CD14-positive monocyte (primary cell): Measurements from ENCODE around the gene ARHGAP44. TPM values are rescaled to one million over a fixed set of nuclear protein-coding genes. Genes with fewer than 3 reads are reported as not detected.

Source experiments
- DNase-seq, 3 donors: peaks; one replicate each; pipeline ENCODE4 v3.0.0-alpha.2; 2011 to 2022
- H2AFZ ChIP-seq: 2 replicates; pipeline ENCODE4 v1.6.0; 2012; ENCODE audit warnings: mild to moderate bottlenecking, low read depth, low read length, inconsistent platforms; ENCODE audit not compliant: insufficient read depth, poor library complexity, severe bottlenecking
- H3K27ac ChIP-seq, 2 donors: 1 replicate in 1 of 2; 2 replicates in 1 of 2; pipeline ENCODE4 v1.5.1; 2012 to 2013; ENCODE audit warnings: low read length in 2 of 2, control low read depth in 1 of 2, inconsistent platforms in 1 of 2, low read depth in 1 of 2, mild to moderate bottlenecking in 1 of 2
- H3K27me3 ChIP-seq, 2 donors: one replicate each; pipeline versions ENCODE4 v1.6.0 to v1.6.1; 2011 to 2013; ENCODE audit warnings: low read length in 2 of 2; ENCODE audit not compliant: control insufficient read depth in 2 of 2, insufficient read depth in 2 of 2
- H3K36me3 ChIP-seq, 2 donors: replicated peaks in 1 of 2; 1 replicate in 1 of 2; 2 replicates in 1 of 2; pipeline versions ENCODE4 v1.5.1 to v1.6.1; 2012 to 2013; ENCODE audit warnings: low read length in 2 of 2, control low read depth in 1 of 2, inconsistent platforms in 1 of 2, mild to moderate bottlenecking in 1 of 2; ENCODE audit not compliant: insufficient read depth in 2 of 2, control insufficient read depth in 1 of 2
- H3K4me1 ChIP-seq, 2 donors: 1 replicate in 1 of 2; 2 replicates in 1 of 2; pipeline versions ENCODE4 v1.5.1 to v1.6.1; 2012 to 2013; ENCODE audit warnings: low read length in 2 of 2, control low read depth in 1 of 2, inconsistent platforms in 1 of 2, mild to moderate bottlenecking in 1 of 2, moderate library complexity in 1 of 2; ENCODE audit not compliant: insufficient read depth in 2 of 2, control insufficient read depth in 1 of 2
- H3K4me2 ChIP-seq: replicated peaks from 2 replicates; pipeline ENCODE3; 2012; ENCODE audit warnings: low read length, moderate library complexity, mild to moderate bottlenecking; ENCODE audit not compliant: poor library complexity, severe bottlenecking; ENCODE audit errors: extremely low read depth
- H3K4me3 ChIP-seq, 3 experiments: fragments of 200-600 bp in 1 of 3; sonication (generic) in 1 of 3; replicated peaks in 1 of 3; 1 replicate in 2 of 3; 2 replicates in 1 of 3; pipeline ENCODE4 v1.5.1; 2011 to 2013; ENCODE audit warnings: low read length in 3 of 3, mild to moderate bottlenecking in 3 of 3, control low read depth in 2 of 3, low read depth in 2 of 3, inconsistent platforms in 1 of 3, moderate library complexity in 1 of 3
- H3K79me2 ChIP-seq: 2 replicates; pipeline ENCODE4 v1.6.0; 2012; ENCODE audit warnings: mild to moderate bottlenecking, control low read depth, inconsistent platforms, low read length, moderate library complexity; ENCODE audit not compliant: insufficient read depth
- H3K9ac ChIP-seq: 2 replicates; pipeline ENCODE4 v1.6.0; 2017; ENCODE audit warnings: low read length, mild to moderate bottlenecking; ENCODE audit not compliant: insufficient read depth, poor library complexity, severe bottlenecking
- H3K9me3 ChIP-seq, 2 donors: replicated peaks in 1 of 2; 1 replicate in 1 of 2; 2 replicates in 1 of 2; pipeline versions ENCODE4 v1.5.1 to v1.6.1; 2012 to 2013; ENCODE audit warnings: low read length in 2 of 2, control low read depth in 1 of 2; ENCODE audit not compliant: control insufficient read depth in 1 of 2, insufficient read depth in 1 of 2
- H4K20me1 ChIP-seq: 2 replicates; pipeline ENCODE4 v1.6.0; 2012; ENCODE audit warnings: mild to moderate bottlenecking, low read length, control low read depth, moderate library complexity; ENCODE audit not compliant: insufficient read depth
- H3K27ac Mint-ChIP-seq, 7 donors: one replicate each; pipeline ENCODE4 v1.8.0; 2020; ENCODE audit warnings: mild to moderate bottlenecking in 7 of 7, mixed read lengths in 7 of 7, moderate library complexity in 6 of 7, inconsistent platforms in 2 of 7
- H3K27me3 Mint-ChIP-seq, 3 donors: one replicate each; pipeline ENCODE4 v1.8.0; 2021 to 2022; ENCODE audit warnings: low read depth in 3 of 3, mild to moderate bottlenecking in 3 of 3, mixed read lengths in 3 of 3, moderate library complexity in 3 of 3, inconsistent platforms in 1 of 3
- H3K36me3 Mint-ChIP-seq, 2 donors: one replicate each; pipeline ENCODE4 v1.8.0; 2020; ENCODE audit warnings: mixed read lengths in 2 of 2, inconsistent platforms in 1 of 2, mild to moderate bottlenecking in 1 of 2
- H3K4me1 Mint-ChIP-seq: one replicate; pipeline ENCODE4 v1.8.0; 2020; ENCODE audit warnings: mild to moderate bottlenecking, mixed read lengths
- H3K4me3 Mint-ChIP-seq, 2 donors: one replicate each; pipeline ENCODE4 v1.8.0; 2020; ENCODE audit warnings: mild to moderate bottlenecking in 2 of 2, mixed read lengths in 2 of 2, moderate library complexity in 1 of 2
- H3K9me3 Mint-ChIP-seq, 7 donors: one replicate each; pipeline ENCODE4 v1.8.0; 2020 to 2022; ENCODE audit warnings: mixed read lengths in 7 of 7, mild to moderate bottlenecking in 6 of 7, moderate library complexity in 6 of 7, inconsistent platforms in 2 of 7
- CTCF ChIP-seq: fragments of 200-600 bp; IDR thresholded peaks from one replicate; pipeline ENCODE4 v1.8.0; 2022; ENCODE audit warnings: antibody characterized with exemption, mild to moderate bottlenecking
- WGBS: methylation state at CpG from one replicate; pipeline ENCODE4 v1.1.5; 2013; ENCODE audit warnings: missing lambda C conversion rate; ENCODE audit not compliant: insufficient coverage; 5-methylcytosine and 5-hydroxymethylcytosine counted together
- intact Hi-C, 2 donors: fragments of 100-400 bp; cut with micrococcal nuclease; formaldehyde crosslinking; loops; one replicate each; pipeline versions ENCODE4 v1.15.0 to v1.15.1; 2023
- polyA plus RNA-seq, 3 donors: library from polyadenylated mRNA; depleted of rRNA in 1 of 3; unstranded in 2 of 3; stranded (reverse) in 1 of 3; fragments of 300-500 nt in 2 of 3; fragments of >200 nt in 1 of 3; fragmentation: Illumina TruSeq in 2 of 3; gene quantifications; 1 replicate in 2 of 3; 2 replicates in 1 of 3; pipeline ENCODE4 v1.2.3, GENCODE V29; 2012 to 2021

ARHGAP44 gene
- polyA plus RNA-seq, 3 donors = not detected

GRCh38 chr17:12865769-12866168, 76.5 kb downstream of the ARHGAP44 start:
- Mint-ChIP-seq H3K4me1 (no peaks in the 10 kb centered on the region), H3K4me3 (no peak overlapping the region), H3K27ac (no peak overlapping the region), H3K27me3 (no peaks in the 10 kb centered on the region), H3K36me3 (no peaks in the 10 kb centered on the region), H3K9me3 (peaks cover 4 to 30% (median 23%) of the 10 kb centered on the region in 7 donors)
- Histone ChIP-seq H3K27me3 (no peaks in the 10 kb centered on the region), H3K4me2 (no peak overlapping the region), H4K20me1 (no peaks in the 10 kb centered on the region), H3K79me2 (no peaks in the 10 kb centered on the region), H3K9me3 (peaks cover 24 to 28% of the 10 kb centered on the region in 2 donors), H3K27ac (no peak overlapping the region), H3K4me1 (no peaks in the 10 kb centered on the region), H3K4me3 (no peak overlapping the region), H3K36me3 (no peaks in the 10 kb centered on the region), H2AFZ (no peak overlapping the region), H3K9ac (no peak overlapping the region)
- no peak for DNase-seq
- 100% methylated on average over 1 of the region's 3 CpGs for WGBS
- intact Hi-C loops = loop anchor here in 1 of 2 donors (10.0 kb wide), 1 partner anchor 51 kb away; no protein-coding TSS in a partner anchor
- no peak for TF ChIP-seq CTCF

GRCh38 chr17:12866244-12866643, 76.9 kb downstream of the ARHGAP44 start:
- H3K4me3 Mint-ChIP-seq = no peak overlapping the region
- H3K4me3 ChIP-seq = no peak overlapping the region
- no peaks in the 10 kb centered on the region for H3K36me3 Mint-ChIP-seq
- H3K4me1 Mint-ChIP-seq = no peaks in the 10 kb centered on the region
- no peak for DNase-seq
- intact Hi-C loops = loop anchor here in 1 of 2 donors (10.0 kb wide), 1 partner anchor 51 kb away; no protein-coding TSS in a partner anchor
- H3K9me3 Mint-ChIP-seq = peaks cover 4 to 29% (median 18%) of the 10 kb centered on the region in 7 donors
- no CpG with 5 or more reads among the region's 4 CpGs for WGBS
- no peak overlapping the region for H3K27ac ChIP-seq
- H3K79me2 ChIP-seq = no peaks in the 10 kb centered on the region
- no peak overlapping the region for H3K4me2 ChIP-seq
- H3K9me3 ChIP-seq = peaks cover 22 to 27% of the 10 kb centered on the region in 2 donors
- no peaks in the 10 kb centered on the region for H3K36me3 ChIP-seq
- no peaks in the 10 kb centered on the region for H3K27me3 ChIP-seq
- no peak overlapping the region for H3K9ac ChIP-seq
- H3K27ac Mint-ChIP-seq = no peak overlapping the region
- H2AFZ ChIP-seq = no peak overlapping the region
- H3K27me3 Mint-ChIP-seq = no peaks in the 10 kb centered on the region
- H3K4me1 ChIP-seq = no peaks in the 10 kb centered on the region
- no peak for TF ChIP-seq CTCF
- no peaks in the 10 kb centered on the region for H4K20me1 ChIP-seq
